ENCODE results near the gene UTS2R. TPM values are rescaled to one million over a fixed set of nuclear protein-coding genes. Genes with fewer than 3 reads are reported as not detected.

The UTS2R gene
- polyA plus RNA-seq, 1 donor from 2014 or later: not detected

- no peaks in the 10 kb centered on the region for H3K36me3 ChIP-seq (ENCODE audit: insufficient read depth, low read length)
- no peaks in the 10 kb centered on the region for H4K20me1 ChIP-seq (ENCODE audit: insufficient read depth)
- no peak overlapping the region for H3K27ac ChIP-seq (ENCODE audit: low read length)
- H3F3A ChIP-seq (ENCODE audit: insufficient read depth, low read length, poor library complexity, severe bottlenecking): no peaks in the 10 kb centered on the region
- TF ChIP-seq, protein P1, sequence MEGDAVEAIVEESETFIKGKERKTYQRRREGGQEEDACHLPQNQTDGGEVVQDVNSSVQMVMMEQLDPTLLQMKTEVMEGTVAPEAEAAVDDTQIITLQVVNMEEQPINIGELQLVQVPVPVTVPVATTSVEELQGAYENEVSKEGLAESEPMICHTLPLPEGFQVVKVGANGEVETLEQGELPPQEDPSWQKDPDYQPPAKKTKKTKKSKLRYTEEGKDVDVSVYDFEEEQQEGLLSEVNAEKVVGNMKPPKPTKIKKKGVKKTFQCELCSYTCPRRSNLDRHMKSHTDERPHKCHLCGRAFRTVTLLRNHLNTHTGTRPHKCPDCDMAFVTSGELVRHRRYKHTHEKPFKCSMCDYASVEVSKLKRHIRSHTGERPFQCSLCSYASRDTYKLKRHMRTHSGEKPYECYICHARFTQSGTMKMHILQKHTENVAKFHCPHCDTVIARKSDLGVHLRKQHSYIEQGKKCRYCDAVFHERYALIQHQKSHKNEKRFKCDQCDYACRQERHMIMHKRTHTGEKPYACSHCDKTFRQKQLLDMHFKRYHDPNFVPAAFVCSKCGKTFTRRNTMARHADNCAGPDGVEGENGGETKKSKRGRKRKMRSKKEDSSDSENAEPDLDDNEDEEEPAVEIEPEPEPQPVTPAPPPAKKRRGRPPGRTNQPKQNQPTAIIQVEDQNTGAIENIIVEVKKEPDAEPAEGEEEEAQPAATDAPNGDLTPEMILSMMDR (IDR thresholded peaks at IDR 0.05; ENCODE audit: poor library complexity, severe bottlenecking): no peak
- no peak for TF ChIP-seq MXI1 (conservative IDR thresholded peaks at IDR 0.05; ENCODE audit: poor library complexity, severe bottlenecking)
- H3K9me2 ChIP-seq (ENCODE audit: insufficient read depth, low read length): no peaks in the 10 kb centered on the region
- H3K4me2 ChIP-seq (ENCODE audit: low read length): no peak overlapping the region
- H3K9me3 ChIP-seq (ENCODE audit: low read length): no peaks in the 10 kb centered on the region
- no peak overlapping the region for H2AFZ ChIP-seq (ENCODE audit: low read depth, low read length)
- H3K4me3 ChIP-seq (ENCODE audit: low read length): no peak overlapping the region
- no peak overlapping the region for H3K9ac ChIP-seq (ENCODE audit: low read length)
- no peaks in the 10 kb centered on the region for H3K79me2 ChIP-seq (replicated peaks; ENCODE audit: insufficient read depth, low read length)
- peaks cover 14% of the 10 kb centered on the region for H3K27me3 ChIP-seq (ENCODE audit: insufficient read depth, low read depth, low read length)
Observed at GRCh38 chr17:82327757-82328140, 43.8 kb upstream of the UTS2R start.

GRCh38 chr17:82328141-82328993, 43.2 kb upstream of the UTS2R start:
- Histone ChIP-seq H3K4me2 (ENCODE audit: low read length) (no peak overlapping the region), H4K20me1 (ENCODE audit: insufficient read depth) (no peaks in the 10 kb centered on the region), H3K9me2 (ENCODE audit: insufficient read depth, low read length) (no peaks in the 10 kb centered on the region), H3K4me3 (ENCODE audit: low read length) (no peak overlapping the region), H3F3A (ENCODE audit: insufficient read depth, low read length, poor library complexity, severe bottlenecking) (no peaks in the 10 kb centered on the region), H3K36me3 (ENCODE audit: insufficient read depth, low read length) (no peaks in the 10 kb centered on the region), H3K27me3 (ENCODE audit: insufficient read depth, low read depth, low read length) (peaks cover 20% of the 10 kb centered on the region), H3K9me3 (ENCODE audit: low read length) (no peaks in the 10 kb centered on the region), H3K9ac (ENCODE audit: low read length) (no peak overlapping the region), H3K79me2 (replicated peaks; ENCODE audit: insufficient read depth, low read length) (no peaks in the 10 kb centered on the region), H3K27ac (ENCODE audit: low read length) (no peak overlapping the region), H2AFZ (ENCODE audit: low read depth, low read length) (no peak overlapping the region)
- no peak for TF ChIP-seq EZH2 (IDR thresholded peaks at IDR 0.05; ENCODE audit: borderline replicate concordance, insufficient read depth, low read length, poor library complexity, severe bottlenecking)
- TF ChIP-seq RAD21 (conservative IDR thresholded peaks at IDR 0.05): no peak
- TF ChIP-seq, protein P2, sequence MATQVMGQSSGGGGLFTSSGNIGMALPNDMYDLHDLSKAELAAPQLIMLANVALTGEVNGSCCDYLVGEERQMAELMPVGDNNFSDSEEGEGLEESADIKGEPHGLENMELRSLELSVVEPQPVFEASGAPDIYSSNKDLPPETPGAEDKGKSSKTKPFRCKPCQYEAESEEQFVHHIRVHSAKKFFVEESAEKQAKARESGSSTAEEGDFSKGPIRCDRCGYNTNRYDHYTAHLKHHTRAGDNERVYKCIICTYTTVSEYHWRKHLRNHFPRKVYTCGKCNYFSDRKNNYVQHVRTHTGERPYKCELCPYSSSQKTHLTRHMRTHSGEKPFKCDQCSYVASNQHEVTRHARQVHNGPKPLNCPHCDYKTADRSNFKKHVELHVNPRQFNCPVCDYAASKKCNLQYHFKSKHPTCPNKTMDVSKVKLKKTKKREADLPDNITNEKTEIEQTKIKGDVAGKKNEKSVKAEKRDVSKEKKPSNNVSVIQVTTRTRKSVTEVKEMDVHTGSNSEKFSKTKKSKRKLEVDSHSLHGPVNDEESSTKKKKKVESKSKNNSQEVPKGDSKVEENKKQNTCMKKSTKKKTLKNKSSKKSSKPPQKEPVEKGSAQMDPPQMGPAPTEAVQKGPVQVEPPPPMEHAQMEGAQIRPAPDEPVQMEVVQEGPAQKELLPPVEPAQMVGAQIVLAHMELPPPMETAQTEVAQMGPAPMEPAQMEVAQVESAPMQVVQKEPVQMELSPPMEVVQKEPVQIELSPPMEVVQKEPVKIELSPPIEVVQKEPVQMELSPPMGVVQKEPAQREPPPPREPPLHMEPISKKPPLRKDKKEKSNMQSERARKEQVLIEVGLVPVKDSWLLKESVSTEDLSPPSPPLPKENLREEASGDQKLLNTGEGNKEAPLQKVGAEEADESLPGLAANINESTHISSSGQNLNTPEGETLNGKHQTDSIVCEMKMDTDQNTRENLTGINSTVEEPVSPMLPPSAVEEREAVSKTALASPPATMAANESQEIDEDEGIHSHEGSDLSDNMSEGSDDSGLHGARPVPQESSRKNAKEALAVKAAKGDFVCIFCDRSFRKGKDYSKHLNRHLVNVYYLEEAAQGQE (IDR thresholded peaks at IDR 0.05; ENCODE audit: borderline replicate concordance): no peak
- TF ChIP-seq TAF1 (IDR thresholded peaks at IDR 0.05; ENCODE audit: low read depth): no peak
- TF ChIP-seq, protein P1 (IDR thresholded peaks at IDR 0.05; ENCODE audit: poor library complexity, severe bottlenecking): no peak
- TF ChIP-seq POLR2AphosphoS5 (IDR thresholded peaks at IDR 0.05): no peak
- TF ChIP-seq SMC3 (conservative IDR thresholded peaks at IDR 0.05; ENCODE audit: poor library complexity): no peak
- TF ChIP-seq MXI1 (conservative IDR thresholded peaks at IDR 0.05; ENCODE audit: poor library complexity, severe bottlenecking): no peak
- no peak for TF ChIP-seq EP300 (conservative IDR thresholded peaks at IDR 0.05; ENCODE audit: poor library complexity, severe bottlenecking)
